Fibroblast of mammary gland (primary cell): ENCODE measurements around the gene SMIM23.

Experiments used
- DNase-seq: peaks from one replicate; pipeline ENCODE4 v3.0.0-alpha.2; 2010; ENCODE audit warnings: low read depth
- H3K4me3 ChIP-seq: 2 replicates; pipeline ENCODE4 v1.5.1; 2011; ENCODE audit warnings: low read depth, mild to moderate bottlenecking, low read length, moderate library complexity; ENCODE audit not compliant: control insufficient read depth
- CTCF ChIP-seq: conservative IDR thresholded peaks from 2 replicates; pipeline ENCODE4 v1.5.1; 2011; ENCODE audit warnings: low read depth, low read length, inconsistent platforms; ENCODE audit not compliant: control insufficient read depth, insufficient read depth

The SMIM23 gene

DNA sequence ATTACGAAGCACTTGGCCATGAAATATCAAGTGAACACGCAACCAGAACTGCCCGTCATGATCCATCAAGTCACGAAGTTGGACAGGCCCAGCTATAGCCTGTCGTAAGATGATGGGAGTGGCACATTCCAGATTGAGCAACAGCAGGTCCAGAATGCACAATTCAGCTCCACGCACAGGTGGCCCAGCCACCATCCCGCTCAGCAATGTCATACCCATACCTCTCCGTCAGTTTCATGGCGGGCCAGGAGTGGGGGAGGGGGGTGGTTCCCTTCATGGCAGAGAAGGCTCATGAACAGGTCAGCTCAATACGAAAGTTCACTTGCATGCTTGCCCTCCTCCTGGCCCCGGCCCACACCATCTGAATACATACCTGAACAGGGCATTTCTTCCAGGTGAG is 34.9 kb downstream of the SMIM23 start:
- TF ChIP-seq CTCF: no peak
- H3K4me3 ChIP-seq: no peak overlapping the region
- DNase-seq: no peak

DNA sequence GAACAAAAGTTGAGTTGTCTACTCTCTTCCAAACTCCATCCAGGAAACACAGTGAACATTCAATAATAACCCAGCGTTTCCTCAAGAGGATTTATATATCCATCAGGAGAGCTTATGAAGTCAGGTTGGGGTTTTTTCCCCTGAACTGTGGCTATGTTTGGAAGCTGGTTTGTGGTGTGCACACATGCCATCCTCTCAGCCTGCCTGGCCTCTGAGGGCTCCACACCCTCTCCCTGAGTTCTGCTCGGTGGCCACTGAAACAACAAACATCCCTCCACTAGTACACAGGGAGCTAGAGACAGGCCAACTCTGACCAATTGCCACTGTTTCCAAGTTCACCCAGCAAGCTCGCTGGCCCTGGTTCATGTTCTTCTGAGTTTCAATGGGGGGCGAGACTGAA is 35.7 kb downstream of the SMIM23 start:
- no peak for DNase-seq
- no peak overlapping the region for H3K4me3 ChIP-seq
- no peak for TF ChIP-seq CTCF

- DNase-seq: no peak
- TF ChIP-seq CTCF: no peak
- H3K4me3 ChIP-seq: no peak overlapping the region
These were observed 37.7 kb downstream of the SMIM23 start for GRCh38 chr5:171823269-171823668.

GRCh38 chr5:171825051-171825450 is 39.4 kb downstream of the SMIM23 start:
- TF ChIP-seq CTCF: no peak
- DNase-seq: peak; percentile 11
- H3K4me3 ChIP-seq: no peak overlapping the region

- DNase-seq: peak; percentile 16
- TF ChIP-seq CTCF: no peak
- H3K4me3 ChIP-seq: no peak overlapping the region
These were observed 40.5 kb downstream of the SMIM23 start for GRCh38 chr5:171826132-171826531.

DNA sequence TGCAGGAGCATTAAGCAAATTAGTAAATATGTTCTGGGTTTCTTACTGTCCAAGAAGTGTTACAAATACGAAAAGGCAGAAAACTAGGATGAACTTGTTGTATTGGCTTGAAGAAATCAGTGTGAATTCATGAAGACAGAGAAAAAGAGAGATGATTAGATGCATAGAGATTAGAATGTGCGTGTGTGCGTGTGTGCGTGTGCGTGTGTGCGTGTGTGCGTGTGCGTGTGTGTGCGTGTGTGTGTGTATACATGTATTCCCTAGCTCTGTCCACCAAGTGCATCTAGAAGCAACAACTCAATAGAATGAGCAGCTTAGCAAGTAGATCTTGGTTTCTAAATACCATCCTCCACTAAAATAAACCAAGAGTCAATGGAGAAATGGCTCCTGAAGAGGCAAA is 41.5 kb downstream of the SMIM23 start:
- TF ChIP-seq CTCF: no peak
- no peak for DNase-seq
- no peak overlapping the region for H3K4me3 ChIP-seq

DNA sequence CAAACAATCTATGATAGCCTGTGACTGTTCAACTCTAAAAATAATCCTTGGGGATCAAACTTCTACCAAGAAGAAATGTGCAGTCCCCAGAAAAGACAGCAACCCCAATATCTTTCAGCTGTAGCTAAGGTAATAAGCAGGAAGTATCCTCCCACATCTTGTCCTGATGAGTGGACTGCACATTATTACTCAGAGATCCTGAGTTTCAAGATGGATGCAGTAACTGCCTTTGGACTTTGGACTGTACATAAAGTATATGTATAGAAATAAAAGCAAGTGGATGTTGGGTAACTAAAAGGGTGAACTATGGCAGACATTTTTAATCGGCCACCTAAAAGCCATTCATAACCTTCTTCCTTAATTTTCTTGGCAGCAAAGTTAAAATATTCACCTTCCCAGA is 45.1 kb downstream of the SMIM23 start:
- no peak for DNase-seq
- no peak for TF ChIP-seq CTCF
- no peak overlapping the region for H3K4me3 ChIP-seq
